Gastroesophageal sphincter (tissue), 4 donors: ENCODE results near the gene GPC1. TPM values are rescaled to one million over a fixed set of nuclear protein-coding genes. Genes with fewer than 3 reads are reported as not detected.

Experiments
- ATAC-seq: fragments of 150-250 bp; one replicate; pipeline ENCODE4 v1.9.1; 2016; ENCODE audit warnings: mild to moderate bottlenecking, moderate library complexity
- H3K27ac ChIP-seq, 4 donors: fragments of 200-600 bp; sonication (generic) in 3 of 4; 1 replicate in 3 of 4; 2 replicates in 1 of 4; pipeline ENCODE4 v1.5.1; 2016 to 2019
- H3K27me3 ChIP-seq: fragments of 200-600 bp; sonication (generic); one replicate; pipeline ENCODE4 v1.5.1; 2019
- H3K36me3 ChIP-seq, 2 donors: fragments of 200-600 bp; sonication (generic); one replicate each; pipeline ENCODE4 v1.5.1; 2019; ENCODE audit warnings: control low read depth in 1 of 2
- H3K4me1 ChIP-seq, 3 donors: fragments of 200-600 bp; sonication (generic); 1 replicate in 2 of 3; 2 replicates in 1 of 3; pipeline ENCODE4 v1.5.1; 2016 to 2019; ENCODE audit warnings: control low read depth in 2 of 3
- H3K4me3 ChIP-seq, 2 donors: fragments of 200-600 bp; sonication (generic); one replicate each; pipeline ENCODE4 v1.5.1; 2019; ENCODE audit warnings: mild to moderate bottlenecking in 1 of 2, moderate library complexity in 1 of 2
- H3K9me3 ChIP-seq, 3 donors: fragments of 200-600 bp; sonication (generic); one replicate each; pipeline ENCODE4 v1.5.1; 2017 to 2019; ENCODE audit warnings: control low read depth in 2 of 3
- CTCF ChIP-seq, 4 experiments: fragments of 200-600 bp in 2 of 4; fragments of 450-650 bp in 2 of 4; sonication (generic) in 1 of 4; IDR thresholded peaks; one replicate each; pipeline ENCODE4 v1.5.1; 2017 to 2019; ENCODE audit warnings: antibody characterized with exemption in 4 of 4, mild to moderate bottlenecking in 2 of 4, moderate library complexity in 2 of 4
- EP300 ChIP-seq: sonication (generic); formaldehyde crosslinking; IDR thresholded peaks from one replicate; pipeline ENCODE4 v1.6.1; 2017; ENCODE audit warnings: antibody characterized with exemption, mild to moderate bottlenecking
- POLR2A ChIP-seq, 2 donors: fragments of 450-650 bp; IDR thresholded peaks; one replicate each; pipeline ENCODE4 v1.6.1; 2017; ENCODE audit warnings: antibody characterized with exemption in 2 of 2, mild to moderate bottlenecking in 2 of 2, moderate library complexity in 1 of 2
- POLR2AphosphoS5 ChIP-seq: sonication (generic); formaldehyde crosslinking; IDR thresholded peaks from one replicate; pipeline ENCODE4 v1.6.1; 2017; ENCODE audit warnings: antibody characterized with exemption
- WGBS, 2 donors: methylation state at CpG; one replicate each; pipeline ENCODE4 v1.1.5; 2018; ENCODE audit warnings: low coverage in 1 of 2; 5-methylcytosine and 5-hydroxymethylcytosine counted together
- total RNA-seq, 4 donors: library from RNA; depleted of rRNA; stranded (reverse); fragments of >200 nt; gene quantifications; one replicate each; pipeline ENCODE4 v1.1.0, GENCODE V29; 2016

Gene GPC1
- total RNA-seq, 4 donors from 2014 or later, result 22.5 to 73.9 (median 43.3) TPM

DNA sequence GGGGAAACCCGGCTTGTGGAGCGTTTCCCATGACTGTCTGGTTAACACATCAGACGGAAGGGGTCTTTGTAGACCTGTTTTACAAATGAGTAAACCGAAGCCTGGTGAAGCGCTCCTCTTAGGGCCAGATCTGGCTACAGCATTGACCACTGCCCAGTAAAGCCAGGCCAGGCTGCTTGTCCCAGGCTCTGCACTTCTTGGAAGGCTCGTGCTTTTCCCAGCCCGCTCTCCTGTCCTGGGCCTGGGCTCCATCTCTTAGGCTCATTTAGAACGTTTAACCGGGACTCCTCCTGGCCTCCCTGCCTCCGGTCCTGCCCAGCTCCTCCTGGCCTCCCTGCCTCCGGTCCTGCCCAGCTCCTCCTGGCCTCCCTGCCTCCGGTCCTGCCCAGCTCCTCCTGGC lies 4.8 kb downstream of the GPC1 start:
- H3K9me3 ChIP-seq, result no peaks in the 10 kb centered on the region
- H3K36me3 ChIP-seq, result peaks cover 0 to 16% of the 10 kb centered on the region in 2 donors
- no peak for ATAC-seq
- peaks cover 0 to 59% (median 15%) of the 10 kb centered on the region in 3 donors for H3K4me1 ChIP-seq
- TF ChIP-seq EP300 (no peak), POLR2A (IDR thresholded peaks at IDR 0.05) (no peak), CTCF (IDR thresholded peaks at IDR 0.05) (no peak), POLR2AphosphoS5 (no peak)
- H3K4me3 ChIP-seq, result no peak overlapping the region
- WGBS, 2 donors, result 79% methylated on average over 10 of the region's 12 CpGs; no CpG with 5 or more reads in 1 of the 2 donors
- H3K27me3 ChIP-seq, result peaks cover 20% of the 10 kb centered on the region
- no peak overlapping the region for H3K27ac ChIP-seq

DNA sequence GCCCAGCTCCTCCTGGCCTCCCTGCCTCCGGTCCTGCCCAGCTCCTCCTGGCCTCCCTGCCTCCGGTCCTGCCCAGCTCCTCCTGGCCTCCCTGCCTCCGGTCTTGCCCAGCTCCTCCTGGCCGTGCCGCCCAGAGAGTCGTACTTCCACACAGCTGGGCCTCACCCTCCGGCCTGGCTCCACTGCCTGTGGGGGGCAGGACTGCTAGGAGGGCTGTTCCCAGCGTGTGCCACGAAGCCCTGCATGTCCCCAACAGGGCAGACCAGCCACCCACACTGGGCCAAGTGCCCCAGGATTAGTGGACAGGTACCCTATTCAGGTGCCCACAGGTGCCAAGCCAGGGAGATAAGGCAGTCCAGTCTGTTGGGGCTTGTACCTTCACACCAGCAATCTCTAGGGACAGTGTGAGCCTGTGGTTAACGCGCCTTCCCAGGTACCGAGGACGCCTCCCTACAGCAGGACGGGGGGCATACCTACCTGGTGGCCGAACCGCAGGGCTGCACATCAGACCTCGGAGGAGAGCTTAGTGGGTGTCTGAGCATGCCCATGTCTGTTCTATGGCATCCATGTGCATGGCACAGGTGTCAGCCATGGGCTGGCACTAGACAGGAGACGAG lies 5.3 kb downstream of the GPC1 start:
- H3K4me1 ChIP-seq, result peaks cover 0 to 58% (median 15%) of the 10 kb centered on the region in 3 donors
- ATAC-seq, result no peak
- H3K36me3 ChIP-seq, result peaks cover 0 to 19% of the 10 kb centered on the region in 2 donors
- no peaks in the 10 kb centered on the region for H3K9me3 ChIP-seq
- no peak overlapping the region for H3K4me3 ChIP-seq
- no peak overlapping the region for H3K27ac ChIP-seq
- TF ChIP-seq POLR2AphosphoS5, result no peak
- 95 to 100% methylated on average over 1 to 7 of the region's 18 CpGs for WGBS, 2 donors
- peaks cover 19% of the 10 kb centered on the region for H3K27me3 ChIP-seq

GRCh38 chr2:240441326-240441992 lies 6.0 kb downstream of the GPC1 start:
- 73 to 100% methylated on average over 1 to 4 of the region's 27 CpGs for WGBS, 2 donors
- Histone ChIP-seq H3K36me3 (peaks cover 0 to 26% of the 10 kb centered on the region in 2 donors), H3K27ac (no peak overlapping the region), H3K27me3 (peaks cover 18% of the 10 kb centered on the region), H3K4me3 (no peak overlapping the region), H3K9me3 (no peaks in the 10 kb centered on the region), H3K4me1 (peaks cover 0 to 52% (median 11%) of the 10 kb centered on the region in 3 donors)
- TF ChIP-seq POLR2AphosphoS5 (no peak), EP300 (no peak), CTCF (IDR thresholded peaks at IDR 0.05) (no peak), POLR2A (IDR thresholded peaks at IDR 0.05) (no peak)
- no peak for ATAC-seq

DNA sequence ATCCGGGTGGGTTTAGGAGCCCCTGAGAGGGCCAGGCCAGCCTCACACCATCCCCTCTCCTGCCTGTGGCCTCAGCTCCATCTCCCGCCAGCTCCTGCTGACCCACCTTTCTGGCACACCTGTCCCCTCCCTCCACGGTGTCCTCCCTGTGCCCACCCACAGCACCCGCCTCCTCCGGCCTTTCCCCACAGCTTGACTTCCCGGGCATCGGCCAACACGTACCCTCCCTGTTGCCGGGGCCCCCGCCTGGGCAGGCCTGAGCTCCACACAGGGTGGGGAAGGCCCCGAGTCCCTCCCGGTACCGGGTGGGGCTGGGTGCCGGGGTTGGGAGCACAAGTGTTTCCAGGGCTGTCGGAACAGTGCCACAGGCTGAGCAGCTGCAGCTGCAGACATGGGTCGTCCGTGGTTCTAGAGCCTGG lies 6.5 kb downstream of the GPC1 start:
- no peak overlapping the region for H3K27ac ChIP-seq
- no peak for TF ChIP-seq POLR2AphosphoS5
- no peak for TF ChIP-seq CTCF (IDR thresholded peaks at IDR 0.05)
- TF ChIP-seq POLR2A (IDR thresholded peaks at IDR 0.05), result no peak
- TF ChIP-seq EP300, result no peak
- H3K4me3 ChIP-seq, result no peak overlapping the region
- H3K4me1 ChIP-seq, result peaks cover 0 to 46% (median 6%) of the 10 kb centered on the region in 3 donors
- ATAC-seq, result no peak
- peaks cover 0 to 27% of the 10 kb centered on the region in 2 donors for H3K36me3 ChIP-seq
- 70% methylated on average over 6 of the region's 17 CpGs; no CpG with 5 or more reads in 1 of the 2 donors for WGBS, 2 donors
- H3K9me3 ChIP-seq, result no peaks in the 10 kb centered on the region
- H3K27me3 ChIP-seq, result peaks cover 13% of the 10 kb centered on the region

GRCh38 chr2:240442891-240443715 lies 7.6 kb downstream of the GPC1 start:
- Histone ChIP-seq H3K27ac (no peak overlapping the region), H3K9me3 (no peaks in the 10 kb centered on the region), H3K4me3 (no peak overlapping the region), H3K36me3 (peaks cover 0 to 27% of the 10 kb centered on the region in 2 donors), H3K4me1 (peaks cover 0 to 35% (median 0%) of the 10 kb centered on the region in 3 donors), H3K27me3 (peaks cover 2% of the 10 kb centered on the region)
- TF ChIP-seq EP300, result no peak
- no peak for TF ChIP-seq POLR2A (IDR thresholded peaks at IDR 0.05)
- no peak for TF ChIP-seq POLR2AphosphoS5
- TF ChIP-seq CTCF (IDR thresholded peaks at IDR 0.05), result no peak
- no peak for ATAC-seq
- WGBS, 2 donors, result 79% methylated on average over 10 of the region's 25 CpGs; no CpG with 5 or more reads in 1 of the 2 donors
